BLaER1 (cell line): ENCODE results near the gene CSF2RB.

Source experiments
- H3K27ac ChIP-seq: shearing (Covaris generic); formaldehyde crosslinking; 2 replicates; pipeline ENCODE4 v1.8.1; 2022
- H3K27me3 ChIP-seq: shearing (Covaris generic); formaldehyde crosslinking; 2 replicates; pipeline ENCODE4 v1.8.1; 2022
- H3K36me3 ChIP-seq: shearing (Covaris generic); formaldehyde crosslinking; 2 replicates; pipeline ENCODE4 v1.8.1; 2022
- H3K4me1 ChIP-seq: shearing (Covaris generic); formaldehyde crosslinking; 2 replicates; pipeline ENCODE4 v1.8.1; 2022
- H3K4me2 ChIP-seq: shearing (Covaris generic); formaldehyde crosslinking; 2 replicates; pipeline ENCODE4 v1.8.1; 2022
- H3K4me3 ChIP-seq: shearing (Covaris generic); formaldehyde crosslinking; 2 replicates; pipeline ENCODE4 v1.8.1; 2022
- H3K9ac ChIP-seq: shearing (Covaris generic); formaldehyde crosslinking; 2 replicates; pipeline ENCODE4 v1.8.1; 2022
- H3K9me3 ChIP-seq: shearing (Covaris generic); formaldehyde crosslinking; 2 replicates; pipeline ENCODE4 v1.8.1; 2022
- H4K20me1 ChIP-seq: shearing (Covaris generic); formaldehyde crosslinking; 2 replicates; pipeline ENCODE4 v1.8.1; 2022
- Cebpa-rat ChIP-seq: shearing (Covaris generic); IDR thresholded peaks from 2 replicates; pipeline ENCODE4 v1.8.1; 2022

Gene CSF2RB

DNA sequence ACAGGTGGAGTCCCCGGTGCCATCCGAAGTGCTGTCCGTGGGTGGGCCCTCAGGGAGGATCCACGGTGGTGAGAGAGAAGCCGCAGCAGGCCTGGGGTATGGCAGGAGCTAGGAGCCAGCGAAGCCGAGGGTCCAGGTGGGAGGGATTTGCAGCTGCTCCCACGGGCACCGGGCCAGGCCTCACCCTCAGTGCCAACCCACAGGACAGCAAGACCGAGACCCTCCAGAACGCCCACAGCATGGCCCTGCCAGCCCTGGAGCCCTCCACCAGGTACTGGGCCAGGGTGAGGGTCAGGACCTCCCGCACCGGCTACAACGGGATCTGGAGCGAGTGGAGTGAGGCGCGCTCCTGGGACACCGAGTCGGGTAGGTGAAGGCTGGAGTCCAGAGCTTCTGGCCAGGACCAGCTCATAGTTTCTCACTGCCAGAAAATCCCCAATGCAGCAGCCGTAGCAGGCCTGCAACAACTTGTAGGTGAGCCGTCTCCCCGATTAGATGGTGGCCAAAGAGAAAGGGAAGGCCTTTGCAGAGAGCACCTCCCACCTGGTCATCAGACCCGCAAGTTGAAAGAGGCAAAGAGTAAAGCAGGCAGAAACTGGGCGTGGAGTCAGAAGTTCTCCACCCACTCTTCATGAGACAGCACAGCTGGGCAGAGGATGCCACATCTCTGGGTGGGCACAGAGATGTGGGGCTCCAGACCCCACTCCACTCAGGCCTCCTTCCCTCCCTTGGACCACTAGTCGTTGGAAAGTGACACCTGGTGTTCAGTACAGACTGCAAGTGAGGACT lies 20.4 kb downstream of the CSF2RB start:
- Histone ChIP-seq H3K4me1 (peaks cover 82% of the 10 kb centered on the region), H3K36me3 (peaks cover 64% of the 10 kb centered on the region), H3K9ac (no peak overlapping the region), H4K20me1 (no peaks in the 10 kb centered on the region), H3K4me3 (no peak overlapping the region), H3K27ac (0 out of 2 replicates have a peak overlapping the region, but pooled peaks have one; percentile 26), H3K9me3 (no peaks in the 10 kb centered on the region), H3K27me3 (no peaks in the 10 kb centered on the region), H3K4me2 (no peak overlapping the region)
- TF ChIP-seq Cebpa-rat = no peak

DNA sequence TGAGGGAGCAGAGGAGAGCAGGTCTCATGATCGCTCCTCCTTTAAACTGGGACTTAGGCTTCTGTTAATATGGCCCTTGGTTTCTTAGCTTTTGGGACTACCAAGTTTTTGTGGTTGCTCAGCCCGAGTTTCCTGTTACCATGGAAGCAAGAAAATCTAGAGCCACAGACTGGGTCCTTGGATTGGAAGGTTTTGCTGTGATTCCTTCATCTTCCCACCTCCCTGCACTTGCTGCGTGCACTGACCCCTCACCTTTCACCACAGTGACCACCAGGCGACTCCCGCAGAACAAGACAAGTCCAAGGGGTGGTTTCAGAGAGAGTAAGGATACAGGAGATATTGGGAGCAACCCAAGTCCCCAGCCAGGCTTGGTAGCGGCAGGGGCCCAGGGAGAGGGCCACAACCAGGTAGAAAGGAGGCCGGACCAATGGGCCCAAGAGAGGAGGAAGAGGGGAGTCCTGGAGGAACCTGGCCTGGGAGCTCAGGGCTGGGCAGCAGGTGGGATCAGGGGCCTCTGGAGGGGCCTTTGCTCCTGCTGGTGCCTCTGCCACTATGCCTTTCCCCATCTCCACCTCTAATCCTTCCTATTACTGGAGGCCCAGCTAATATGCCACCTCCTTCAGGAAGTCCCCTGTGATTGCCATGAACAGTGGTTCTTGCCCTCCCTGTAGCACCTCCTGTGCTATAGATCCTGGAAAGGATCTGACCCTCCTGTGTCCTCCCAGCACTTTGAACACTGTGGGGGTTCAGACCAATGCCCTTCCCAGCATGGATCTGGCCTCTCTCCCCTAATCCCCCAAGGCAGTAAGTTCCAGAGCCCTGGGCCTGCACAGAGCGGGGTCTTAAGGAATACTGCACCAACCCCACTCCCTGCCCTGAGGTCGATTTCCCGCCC lies 21.2 kb downstream of the CSF2RB start:
- H4K20me1 ChIP-seq = no peaks in the 10 kb centered on the region
- no peak for TF ChIP-seq Cebpa-rat
- no peak overlapping the region for H3K27ac ChIP-seq
- peaks cover 78% of the 10 kb centered on the region for H3K4me1 ChIP-seq
- H3K9ac ChIP-seq = no peak overlapping the region
- no peaks in the 10 kb centered on the region for H3K9me3 ChIP-seq
- no peak overlapping the region for H3K4me3 ChIP-seq
- peaks cover 67% of the 10 kb centered on the region for H3K36me3 ChIP-seq
- no peaks in the 10 kb centered on the region for H3K27me3 ChIP-seq
- no peak overlapping the region for H3K4me2 ChIP-seq

DNA sequence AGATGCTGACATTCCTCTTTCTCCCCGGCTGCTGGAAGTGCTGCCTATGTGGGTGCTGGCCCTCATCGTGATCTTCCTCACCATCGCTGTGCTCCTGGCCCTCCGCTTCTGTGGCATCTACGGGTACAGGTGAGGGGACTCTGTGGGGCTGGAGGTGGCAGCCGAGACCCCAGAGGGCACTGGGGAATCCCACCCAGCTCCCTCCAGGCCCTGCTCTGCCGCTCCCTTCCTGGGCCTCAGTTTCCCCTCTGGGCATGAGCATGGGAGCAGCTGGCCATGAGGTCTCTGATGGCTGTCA lies 21.8 kb downstream of the CSF2RB start:
- H3K9ac ChIP-seq = no peak overlapping the region
- no peak overlapping the region for H3K27ac ChIP-seq
- no peak overlapping the region for H3K4me3 ChIP-seq
- H3K4me1 ChIP-seq = peaks cover 73% of the 10 kb centered on the region
- H3K36me3 ChIP-seq = peaks cover 67% of the 10 kb centered on the region
- H3K4me2 ChIP-seq = no peak overlapping the region
- no peak for TF ChIP-seq Cebpa-rat
- no peaks in the 10 kb centered on the region for H3K9me3 ChIP-seq
- H3K27me3 ChIP-seq = no peaks in the 10 kb centered on the region
- no peaks in the 10 kb centered on the region for H4K20me1 ChIP-seq

DNA sequence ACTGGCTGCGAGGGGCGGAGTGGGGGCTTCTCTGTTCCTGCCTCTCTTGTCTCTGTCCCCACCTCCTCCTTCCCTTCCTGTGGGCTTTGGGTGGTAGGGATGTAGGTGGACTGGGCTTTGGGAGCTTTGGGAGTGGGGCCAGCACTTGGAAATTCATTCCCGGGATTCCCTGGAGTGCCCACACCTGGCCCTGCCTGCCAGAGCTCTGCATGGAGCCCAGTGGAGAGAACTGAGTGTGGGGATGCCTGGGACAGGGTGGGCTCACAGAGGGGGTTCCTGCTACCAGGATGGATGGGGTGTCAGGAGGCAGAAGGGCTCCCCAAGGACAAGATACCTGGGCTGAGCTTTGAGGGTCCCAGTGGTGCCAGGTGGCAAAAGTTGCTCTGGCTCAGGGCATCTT lies 22.3 kb downstream of the CSF2RB start:
- Histone ChIP-seq H3K27ac (no peak overlapping the region), H3K36me3 (peaks cover 67% of the 10 kb centered on the region), H3K9me3 (no peaks in the 10 kb centered on the region), H4K20me1 (no peaks in the 10 kb centered on the region), H3K27me3 (no peaks in the 10 kb centered on the region), H3K9ac (no peak overlapping the region), H3K4me2 (no peak overlapping the region), H3K4me1 (peaks cover 73% of the 10 kb centered on the region), H3K4me3 (no peak overlapping the region)
- TF ChIP-seq Cebpa-rat = no peak

DNA sequence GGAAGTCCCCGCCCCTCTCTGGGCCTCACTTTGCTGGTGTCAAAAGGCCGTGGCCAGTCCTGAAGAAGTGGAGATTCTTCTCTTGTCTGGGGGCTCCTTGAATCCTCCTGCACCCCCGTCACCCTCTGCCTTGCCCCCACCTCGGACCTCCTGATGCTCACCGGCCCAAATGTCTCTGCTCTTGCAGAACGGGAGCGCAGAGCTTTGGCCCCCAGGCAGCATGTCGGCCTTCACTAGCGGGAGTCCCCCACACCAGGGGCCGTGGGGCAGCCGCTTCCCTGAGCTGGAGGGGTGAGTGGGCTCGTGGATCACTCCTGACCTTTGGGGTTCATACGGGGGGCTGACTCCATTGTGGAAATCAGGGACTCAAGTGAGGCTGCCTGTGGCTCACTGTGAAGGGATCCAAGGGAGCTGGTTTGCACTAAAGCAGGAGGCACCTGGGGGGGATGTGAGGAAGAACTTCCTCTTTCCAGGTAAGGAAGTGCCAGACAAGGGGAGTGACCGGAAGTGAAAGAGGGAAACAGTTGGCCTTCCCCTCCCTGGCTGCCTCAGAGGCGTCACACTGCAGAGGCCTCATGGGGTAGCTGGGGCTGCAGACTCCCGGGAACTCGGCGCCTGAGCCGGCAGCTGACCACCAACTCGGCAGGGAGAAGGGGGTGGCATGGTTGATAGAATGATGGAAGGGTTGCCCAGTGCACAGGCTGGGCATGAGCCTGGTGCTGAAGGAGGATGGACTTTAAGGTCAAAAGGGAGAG lies 23.1 kb downstream of the CSF2RB start:
- Histone ChIP-seq H3K9me3 (no peaks in the 10 kb centered on the region), H3K36me3 (peaks cover 67% of the 10 kb centered on the region), H3K27ac (peak overlapping the region; percentile 38; the same call in 1 of the 2 replicates), H4K20me1 (no peaks in the 10 kb centered on the region), H3K9ac (no peak overlapping the region), H3K4me3 (no peak overlapping the region), H3K4me1 (peaks cover 68% of the 10 kb centered on the region), H3K4me2 (no peak overlapping the region), H3K27me3 (no peaks in the 10 kb centered on the region)
- TF ChIP-seq Cebpa-rat = no peak

DNA sequence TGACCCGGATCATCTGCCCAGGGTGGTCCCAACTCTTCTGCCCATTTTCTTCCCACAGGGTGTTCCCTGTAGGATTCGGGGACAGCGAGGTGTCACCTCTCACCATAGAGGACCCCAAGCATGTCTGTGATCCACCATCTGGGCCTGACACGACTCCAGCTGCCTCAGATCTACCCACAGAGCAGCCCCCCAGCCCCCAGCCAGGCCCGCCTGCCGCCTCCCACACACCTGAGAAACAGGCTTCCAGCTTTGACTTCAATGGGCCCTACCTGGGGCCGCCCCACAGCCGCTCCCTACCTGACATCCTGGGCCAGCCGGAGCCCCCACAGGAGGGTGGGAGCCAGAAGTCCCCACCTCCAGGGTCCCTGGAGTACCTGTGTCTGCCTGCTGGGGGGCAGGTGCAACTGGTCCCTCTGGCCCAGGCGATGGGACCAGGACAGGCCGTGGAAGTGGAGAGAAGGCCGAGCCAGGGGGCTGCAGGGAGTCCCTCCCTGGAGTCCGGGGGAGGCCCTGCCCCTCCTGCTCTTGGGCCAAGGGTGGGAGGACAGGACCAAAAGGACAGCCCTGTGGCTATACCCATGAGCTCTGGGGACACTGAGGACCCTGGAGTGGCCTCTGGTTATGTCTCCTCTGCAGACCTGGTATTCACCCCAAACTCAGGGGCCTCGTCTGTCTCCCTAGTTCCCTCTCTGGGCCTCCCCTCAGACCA lies 24.0 kb downstream of the CSF2RB start:
- H4K20me1 ChIP-seq = no peaks in the 10 kb centered on the region
- H3K27ac ChIP-seq = no peak overlapping the region
- H3K4me1 ChIP-seq = peaks cover 59% of the 10 kb centered on the region
- H3K9ac ChIP-seq = no peak overlapping the region
- H3K4me3 ChIP-seq = no peak overlapping the region
- H3K27me3 ChIP-seq = no peaks in the 10 kb centered on the region
- H3K9me3 ChIP-seq = no peaks in the 10 kb centered on the region
- TF ChIP-seq Cebpa-rat = no peak
- peaks cover 66% of the 10 kb centered on the region for H3K36me3 ChIP-seq
- no peak overlapping the region for H3K4me2 ChIP-seq

DNA sequence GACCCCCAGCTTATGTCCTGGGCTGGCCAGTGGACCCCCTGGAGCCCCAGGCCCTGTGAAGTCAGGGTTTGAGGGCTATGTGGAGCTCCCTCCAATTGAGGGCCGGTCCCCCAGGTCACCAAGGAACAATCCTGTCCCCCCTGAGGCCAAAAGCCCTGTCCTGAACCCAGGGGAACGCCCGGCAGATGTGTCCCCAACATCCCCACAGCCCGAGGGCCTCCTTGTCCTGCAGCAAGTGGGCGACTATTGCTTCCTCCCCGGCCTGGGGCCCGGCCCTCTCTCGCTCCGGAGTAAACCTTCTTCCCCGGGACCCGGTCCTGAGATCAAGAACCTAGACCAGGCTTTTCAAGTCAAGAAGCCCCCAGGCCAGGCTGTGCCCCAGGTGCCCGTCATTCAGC lies 24.6 kb downstream of the CSF2RB start:
- Histone ChIP-seq H3K9me3 (no peaks in the 10 kb centered on the region), H4K20me1 (no peaks in the 10 kb centered on the region), H3K27me3 (no peaks in the 10 kb centered on the region), H3K4me2 (no peak overlapping the region; the same call in 1 of the 2 replicates), H3K4me3 (no peak overlapping the region), H3K4me1 (peaks cover 53% of the 10 kb centered on the region), H3K9ac (no peak overlapping the region), H3K27ac (peak overlapping the region; percentile 30; the same call in 1 of the 2 replicates), H3K36me3 (peaks cover 61% of the 10 kb centered on the region)
- no peak for TF ChIP-seq Cebpa-rat

DNA sequence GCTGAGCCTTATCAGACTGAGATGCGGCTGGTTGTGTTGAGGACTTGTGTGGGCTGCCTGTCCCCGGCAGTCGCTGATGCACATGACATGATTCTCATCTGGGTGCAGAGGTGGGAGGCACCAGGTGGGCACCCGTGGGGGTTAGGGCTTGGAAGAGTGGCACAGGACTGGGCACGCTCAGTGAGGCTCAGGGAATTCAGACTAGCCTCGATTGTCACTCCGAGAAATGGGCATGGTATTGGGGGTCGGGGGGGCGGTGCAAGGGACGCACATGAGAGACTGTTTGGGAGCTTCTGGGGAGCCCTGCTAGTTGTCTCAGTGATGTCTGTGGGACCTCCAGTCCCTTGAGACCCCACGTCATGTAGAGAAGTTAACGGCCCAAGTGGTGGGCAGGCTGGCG lies 25.5 kb downstream of the CSF2RB start:
- Histone ChIP-seq H3K36me3 (peaks cover 52% of the 10 kb centered on the region), H4K20me1 (no peaks in the 10 kb centered on the region), H3K4me2 (peak overlapping the region; percentile 42), H3K4me1 (peaks cover 45% of the 10 kb centered on the region), H3K9ac (no peak overlapping the region), H3K27me3 (no peaks in the 10 kb centered on the region), H3K27ac (no peak overlapping the region), H3K9me3 (no peaks in the 10 kb centered on the region), H3K4me3 (no peak overlapping the region)
- TF ChIP-seq Cebpa-rat = no peak

DNA sequence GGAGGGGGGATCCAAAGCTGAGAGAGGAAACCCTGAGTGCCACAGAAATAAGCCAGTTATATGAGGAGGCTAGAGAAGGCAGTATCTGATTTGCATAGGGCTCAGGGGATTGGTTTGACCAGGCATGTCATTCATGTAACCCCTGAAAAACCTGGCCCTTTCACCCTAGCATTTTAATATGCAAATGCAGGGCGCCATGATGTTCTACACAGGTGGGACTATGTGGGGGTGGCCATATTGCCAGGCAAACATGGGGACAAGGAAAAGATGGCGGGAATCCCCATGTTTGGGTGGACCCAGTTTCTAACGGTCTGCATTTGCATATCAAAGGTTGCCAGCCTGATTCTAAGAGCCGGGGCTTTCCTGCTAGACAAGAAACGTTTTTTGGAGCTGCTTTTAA lies 27.2 kb downstream of the CSF2RB start:
- TF ChIP-seq Cebpa-rat = no peak
- peaks cover 41% of the 10 kb centered on the region for H3K4me1 ChIP-seq
- peak overlapping the region; percentile 14; the same call in 1 of the 2 replicates for H3K4me2 ChIP-seq
- no peaks in the 10 kb centered on the region for H3K9me3 ChIP-seq
- no peaks in the 10 kb centered on the region for H3K27me3 ChIP-seq
- H3K36me3 ChIP-seq = peaks cover 34% of the 10 kb centered on the region
- no peaks in the 10 kb centered on the region for H4K20me1 ChIP-seq
- no peak overlapping the region for H3K27ac ChIP-seq
- H3K9ac ChIP-seq = no peak overlapping the region
- H3K4me3 ChIP-seq = no peak overlapping the region
